ENCODE data around the gene GRN.

DNA sequence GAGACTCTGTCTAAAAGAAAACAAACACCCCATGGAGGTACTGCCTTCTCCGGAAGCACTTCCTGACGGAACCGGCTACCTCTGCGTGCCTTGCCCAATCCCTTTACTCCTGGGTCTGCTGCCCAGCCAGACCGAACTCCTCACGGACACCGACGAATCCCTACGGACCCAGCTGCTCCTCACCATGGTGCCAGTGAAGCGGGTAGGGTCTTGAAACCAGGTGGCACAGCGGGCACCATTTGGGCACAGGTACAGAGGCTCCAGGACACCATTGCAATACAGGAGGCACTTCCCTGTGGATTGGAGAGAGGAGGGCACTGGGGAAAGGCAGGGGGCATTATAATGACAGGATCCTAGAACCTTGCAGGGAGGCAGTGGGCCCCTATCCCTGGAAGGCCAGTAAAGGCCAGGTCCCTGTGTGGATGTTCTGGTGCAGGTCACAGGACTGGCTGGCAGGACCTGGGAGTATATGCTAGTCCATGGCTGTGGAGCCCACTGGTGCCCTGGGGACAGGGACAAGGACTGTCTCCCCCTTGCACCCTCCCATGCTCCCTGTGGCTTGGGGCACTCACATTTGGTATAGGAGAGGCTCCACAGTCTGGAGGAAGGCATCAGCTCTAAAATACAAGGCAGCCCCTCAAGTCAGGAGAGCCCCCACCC is 22.7 kb upstream of the GRN start:
- TF ChIP-seq, protein P1, sequence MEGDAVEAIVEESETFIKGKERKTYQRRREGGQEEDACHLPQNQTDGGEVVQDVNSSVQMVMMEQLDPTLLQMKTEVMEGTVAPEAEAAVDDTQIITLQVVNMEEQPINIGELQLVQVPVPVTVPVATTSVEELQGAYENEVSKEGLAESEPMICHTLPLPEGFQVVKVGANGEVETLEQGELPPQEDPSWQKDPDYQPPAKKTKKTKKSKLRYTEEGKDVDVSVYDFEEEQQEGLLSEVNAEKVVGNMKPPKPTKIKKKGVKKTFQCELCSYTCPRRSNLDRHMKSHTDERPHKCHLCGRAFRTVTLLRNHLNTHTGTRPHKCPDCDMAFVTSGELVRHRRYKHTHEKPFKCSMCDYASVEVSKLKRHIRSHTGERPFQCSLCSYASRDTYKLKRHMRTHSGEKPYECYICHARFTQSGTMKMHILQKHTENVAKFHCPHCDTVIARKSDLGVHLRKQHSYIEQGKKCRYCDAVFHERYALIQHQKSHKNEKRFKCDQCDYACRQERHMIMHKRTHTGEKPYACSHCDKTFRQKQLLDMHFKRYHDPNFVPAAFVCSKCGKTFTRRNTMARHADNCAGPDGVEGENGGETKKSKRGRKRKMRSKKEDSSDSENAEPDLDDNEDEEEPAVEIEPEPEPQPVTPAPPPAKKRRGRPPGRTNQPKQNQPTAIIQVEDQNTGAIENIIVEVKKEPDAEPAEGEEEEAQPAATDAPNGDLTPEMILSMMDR (IDR thresholded peaks at IDR 0.05) = no peak
- TF ChIP-seq POLR2A (IDR thresholded peaks at IDR 0.05) (no peak), POLR2AphosphoS5 (IDR thresholded peaks at IDR 0.05) (no peak), EP300 (IDR thresholded peaks at IDR 0.05) (no peak)

Measured in suprapubic skin (tissue), 4 donors.